ENCODE measurements around the gene KRT24. TPM values are rescaled to one million over a fixed set of nuclear protein-coding genes. Genes with fewer than 3 reads are reported as not detected.

The KRT24 gene
- total RNA-seq, 2 experiments from 2014 or later, result not detected

GRCh38 chr17:40686192-40686591 lies 17.4 kb downstream of the KRT24 start:
- ChIA-PET POLR2A (no interaction called here), CTCF (interaction anchor here (0.6 to 1.5 kb wide), 3 partner anchors 66 to 864 kb away, joined by 3 read pairs; no protein-coding TSS in a partner anchor)
- H3K36me3 Mint-ChIP-seq, result no peaks in the 10 kb centered on the region
- intact Hi-C loops (cut with micrococcal nuclease), result no loop called here
- no peak overlapping the region for H3K4me3 Mint-ChIP-seq
- peaks cover 7% of the 10 kb centered on the region for H3K27me3 Mint-ChIP-seq
- no peak overlapping the region for H3K27ac Mint-ChIP-seq
- DNase-seq, result no peak
- no peaks in the 10 kb centered on the region for H3K4me1 Mint-ChIP-seq (ENCODE audit: low read depth)
- H3K9me3 Mint-ChIP-seq, result no peaks in the 10 kb centered on the region

GRCh38 chr17:40680998-40681397 lies 22.6 kb downstream of the KRT24 start:
- H3K4me3 Mint-ChIP-seq, result no peak overlapping the region
- intact Hi-C loops (cut with micrococcal nuclease), result no loop called here
- DNase-seq, result no peak
- no peak overlapping the region for H3K27ac Mint-ChIP-seq
- no peaks in the 10 kb centered on the region for H3K9me3 Mint-ChIP-seq
- ChIA-PET CTCF (interaction anchor here (1.3 kb wide), 1 partner anchor 968 kb away, joined by 3 read pairs; no protein-coding TSS in a partner anchor), POLR2A (no interaction called here)
- no peaks in the 10 kb centered on the region for H3K36me3 Mint-ChIP-seq
- H3K27me3 Mint-ChIP-seq, result peaks cover 31% of the 10 kb centered on the region
- peaks cover 3% of the 10 kb centered on the region for H3K4me1 Mint-ChIP-seq (ENCODE audit: low read depth)

GRCh38 chr17:40679523-40679907 lies 24.0 kb downstream of the KRT24 start:
- Mint-ChIP-seq H3K27ac (no peak overlapping the region), H3K36me3 (no peaks in the 10 kb centered on the region), H3K4me1 (ENCODE audit: low read depth) (peaks cover 3% of the 10 kb centered on the region), H3K4me3 (no peak overlapping the region), H3K27me3 (peaks cover 33% of the 10 kb centered on the region), H3K9me3 (no peaks in the 10 kb centered on the region)
- ChIA-PET POLR2A (no interaction called here), CTCF (no interaction called here)
- DNase-seq, result no peak
- intact Hi-C loops (cut with micrococcal nuclease), result no loop called here

- H3K4me3 Mint-ChIP-seq, result no peak overlapping the region
- H3K9me3 Mint-ChIP-seq, result no peaks in the 10 kb centered on the region
- no peak for DNase-seq
- no peaks in the 10 kb centered on the region for H3K36me3 Mint-ChIP-seq
- CTCF ChIA-PET, result no interaction called here
- POLR2A ChIA-PET, result no interaction called here
- H3K27me3 Mint-ChIP-seq, result peaks cover 36% of the 10 kb centered on the region
- peaks cover 3% of the 10 kb centered on the region for H3K4me1 Mint-ChIP-seq (ENCODE audit: low read depth)
- H3K27ac Mint-ChIP-seq, result no peak overlapping the region
- intact Hi-C loops (cut with micrococcal nuclease), result no loop called here
Measured at GRCh38 chr17:40678902-40679522, 24.5 kb downstream of the KRT24 start.

GRCh38 chr17:40675905-40676304 lies 27.6 kb downstream of the KRT24 start:
- no peak overlapping the region for H3K4me3 Mint-ChIP-seq
- no peaks in the 10 kb centered on the region for H3K9me3 Mint-ChIP-seq
- ChIA-PET CTCF (no interaction called here), POLR2A (no interaction called here)
- peaks cover 3% of the 10 kb centered on the region for H3K4me1 Mint-ChIP-seq (ENCODE audit: low read depth)
- no peak for DNase-seq
- H3K36me3 Mint-ChIP-seq, result no peaks in the 10 kb centered on the region
- peaks cover 29% of the 10 kb centered on the region for H3K27me3 Mint-ChIP-seq
- no peak overlapping the region for H3K27ac Mint-ChIP-seq
- intact Hi-C loops (cut with micrococcal nuclease), result no loop called here

GRCh38 chr17:40672654-40673053 lies 30.9 kb downstream of the KRT24 start:
- DNase-seq, result no peak
- no peaks in the 10 kb centered on the region for H3K9me3 Mint-ChIP-seq
- H3K36me3 Mint-ChIP-seq, result no peaks in the 10 kb centered on the region
- POLR2A ChIA-PET, result interaction anchor here (0.6 kb wide), 1 partner anchor 25 kb away, joined by 4 read pairs; the partner anchor contains the start of gene SMARCE1
- H3K27ac Mint-ChIP-seq, result no peak overlapping the region
- no peak overlapping the region for H3K4me3 Mint-ChIP-seq
- intact Hi-C loops (cut with micrococcal nuclease), result no loop called here
- CTCF ChIA-PET, result no interaction called here
- H3K27me3 Mint-ChIP-seq, result peaks cover 17% of the 10 kb centered on the region
- H3K4me1 Mint-ChIP-seq (ENCODE audit: low read depth), result no peaks in the 10 kb centered on the region

GRCh38 chr17:40671282-40671681 lies 32.3 kb downstream of the KRT24 start:
- CTCF ChIA-PET, result no interaction called here

GRCh38 chr17:40666331-40666730 lies 37.2 kb downstream of the KRT24 start:
- POLR2A ChIA-PET, result interaction anchor here (1.0 kb wide), 1 partner anchor 19 kb away, joined by 3 read pairs; the partner anchor contains the start of gene SMARCE1

More at GRCh38 chr17:40671282-40671681, 32.3 kb downstream of the KRT24 start:
- POLR2A ChIA-PET, result no interaction called here
- DNase-seq, result no peak
- H3K4me3 Mint-ChIP-seq, result no peak overlapping the region
- no peak overlapping the region for H3K27ac Mint-ChIP-seq
- no peaks in the 10 kb centered on the region for H3K4me1 Mint-ChIP-seq (ENCODE audit: low read depth)
- intact Hi-C loops (cut with micrococcal nuclease), result no loop called here
- peaks cover 10% of the 10 kb centered on the region for H3K27me3 Mint-ChIP-seq
- no peaks in the 10 kb centered on the region for H3K9me3 Mint-ChIP-seq
- H3K36me3 Mint-ChIP-seq, result no peaks in the 10 kb centered on the region

GRCh38 chr17:40664582-40665333 lies 38.8 kb downstream of the KRT24 start, which contains the start of gene KRT222:
KRT222 (minus strand) TSS chr17:40665177; CDS start chr17:40665099, 78 bp downstream.
- no peak within 1 kb of the TSS for H3K27ac Mint-ChIP-seq
- CTCF ChIA-PET, result no interaction called here
- no peak for DNase-seq
- H3K36me3 Mint-ChIP-seq, result no peaks in the 10 kb centered on the region
- no peaks in the 10 kb centered on the region for H3K9me3 Mint-ChIP-seq
- H3K4me3 Mint-ChIP-seq, result no peak within 1 kb of the TSS
- POLR2A ChIA-PET, result no interaction called here
- intact Hi-C loops (cut with micrococcal nuclease), result no loop called here
- H3K27me3 Mint-ChIP-seq, result peaks cover 23% of the 10 kb centered on the region
- H3K4me1 Mint-ChIP-seq (ENCODE audit: low read depth), result peaks cover 9% of the 10 kb centered on the region

More at GRCh38 chr17:40666331-40666730, 37.2 kb downstream of the KRT24 start:
- Mint-ChIP-seq H3K36me3 (no peaks in the 10 kb centered on the region), H3K27ac (no peak overlapping the region), H3K27me3 (peaks cover 23% of the 10 kb centered on the region), H3K9me3 (no peaks in the 10 kb centered on the region), H3K4me3 (no peak overlapping the region), H3K4me1 (ENCODE audit: low read depth) (peaks cover 5% of the 10 kb centered on the region)
- CTCF ChIA-PET, result no interaction called here
- intact Hi-C loops (cut with micrococcal nuclease), result no loop called here
- DNase-seq, result no peak

GRCh38 chr17:40663252-40663651 lies 40.3 kb downstream of the KRT24 start:
- H3K27ac Mint-ChIP-seq, result no peak overlapping the region
- H3K9me3 Mint-ChIP-seq, result no peaks in the 10 kb centered on the region
- DNase-seq, result no peak
- ChIA-PET POLR2A (no interaction called here), CTCF (no interaction called here)
- H3K4me1 Mint-ChIP-seq (ENCODE audit: low read depth), result peaks cover 11% of the 10 kb centered on the region
- H3K4me3 Mint-ChIP-seq, result no peak overlapping the region
- H3K36me3 Mint-ChIP-seq, result no peaks in the 10 kb centered on the region
- intact Hi-C loops (cut with micrococcal nuclease), result no loop called here
- H3K27me3 Mint-ChIP-seq, result peaks cover 25% of the 10 kb centered on the region

- peaks cover 8% of the 10 kb centered on the region for H3K4me1 Mint-ChIP-seq (ENCODE audit: low read depth)
- intact Hi-C loops (cut with micrococcal nuclease), result loop anchor here (1.0 kb wide), 1 partner anchor 41 kb away; no protein-coding TSS in a partner anchor
- no peak overlapping the region for H3K27ac Mint-ChIP-seq
- CTCF ChIA-PET, result no interaction called here
- H3K4me3 Mint-ChIP-seq, result no peak overlapping the region
- H3K27me3 Mint-ChIP-seq, result peaks cover 15% of the 10 kb centered on the region
- POLR2A ChIA-PET, result interaction anchor here (1.4 kb wide), 1 partner anchor 11 kb away, joined by 4 read pairs; no protein-coding TSS in a partner anchor
- no peak for DNase-seq
- no peaks in the 10 kb centered on the region for H3K36me3 Mint-ChIP-seq
- peaks cover 2% of the 10 kb centered on the region for H3K9me3 Mint-ChIP-seq
Measured at GRCh38 chr17:40659911-40660310, 43.6 kb downstream of the KRT24 start.

- H3K36me3 Mint-ChIP-seq, result no peaks in the 10 kb centered on the region
- POLR2A ChIA-PET, result no interaction called here
- no peak overlapping the region for H3K27ac Mint-ChIP-seq
Measured at GRCh38 chr17:40658396-40658795, 45.2 kb downstream of the KRT24 start.

More at GRCh38 chr17:40658396-40658795, 45.2 kb downstream of the KRT24 start:
- no peak for DNase-seq
- CTCF ChIA-PET, result no interaction called here
- Mint-ChIP-seq H3K27me3 (peaks cover 9% of the 10 kb centered on the region), H3K4me1 (ENCODE audit: low read depth) (peaks cover 5% of the 10 kb centered on the region), H3K4me3 (no peak overlapping the region), H3K9me3 (peaks cover 2% of the 10 kb centered on the region)
- intact Hi-C loops (cut with micrococcal nuclease), result no loop called here

Data from activated CD4-positive, alpha-beta memory T cell treated with anti-CD3 and anti-CD28 coated beads for 36 hours (primary cell).